Keratinocyte (primary cell): ENCODE results near the gene DHFR. TPM values are rescaled to one million over a fixed set of nuclear protein-coding genes. Genes with fewer than 3 reads are reported as not detected.

Source experiments
- DNase-seq: peaks from one replicate; pipeline ENCODE4 v3.0.0-alpha.2; 2011; ENCODE audit warnings: low read depth, missing footprints, low spot score
- FAIRE-seq: peaks from 2 replicates; lab custom pipeline; 2011; peaks lifted over from hg19 to GRCh38; lab: Jason Lieb, UNC
- H2AFZ ChIP-seq: 2 replicates; pipeline ENCODE4 v1.6.0; 2012; ENCODE audit warnings: low read length, control low read depth, inconsistent platforms; ENCODE audit not compliant: control insufficient read depth
- H3K27ac ChIP-seq: 2 replicates; pipeline ENCODE4 v1.5.1; 2011; ENCODE audit warnings: low read length; ENCODE audit not compliant: control insufficient read depth, insufficient read depth
- H3K27me3 ChIP-seq: 3 replicates; pipeline ENCODE4 v1.6.0; 2011; ENCODE audit warnings: low read length; ENCODE audit not compliant: control insufficient read depth, insufficient read depth; ENCODE audit errors: extremely low read depth
- H3K36me3 ChIP-seq, 2 experiments: 2 replicates in 1 of 2; 3 replicates in 1 of 2; pipeline ENCODE4 v1.5.1; 2011; ENCODE audit warnings: low read length in 2 of 2, mild to moderate bottlenecking in 1 of 2; ENCODE audit not compliant: control insufficient read depth in 2 of 2, insufficient read depth in 2 of 2; ENCODE audit errors: extremely low read depth in 1 of 2
- H3K4me1 ChIP-seq: 3 replicates; pipeline ENCODE4 v1.5.1; 2011; ENCODE audit warnings: low read length; ENCODE audit not compliant: control insufficient read depth, insufficient read depth; ENCODE audit errors: extremely low read depth
- H3K4me2 ChIP-seq: 3 replicates; pipeline ENCODE4 v1.6.0; 2011; ENCODE audit warnings: low read depth, low read length; ENCODE audit not compliant: control insufficient read depth, insufficient read depth; ENCODE audit errors: extremely low read depth
- H3K4me3 ChIP-seq, 3 experiments: fragments of 200-600 bp in 1 of 3; sonication (generic) in 1 of 3; 2 replicates in 2 of 3; 3 replicates in 1 of 3; pipeline ENCODE4 v1.5.1; 2011 to 2016; ENCODE audit warnings: low read length in 3 of 3, mild to moderate bottlenecking in 3 of 3, control low read depth in 2 of 3, inconsistent platforms in 1 of 3, low read depth in 1 of 3, mixed read lengths in 1 of 3, mixed run types in 1 of 3, moderate library complexity in 1 of 3; ENCODE audit not compliant: control insufficient read depth in 2 of 3, insufficient read depth in 2 of 3; ENCODE audit errors: extremely low read depth in 1 of 3
- H3K79me2 ChIP-seq: 2 replicates; pipeline ENCODE4 v1.6.0; 2012; ENCODE audit warnings: low read length; ENCODE audit not compliant: control insufficient read depth, insufficient read depth
- H3K9ac ChIP-seq: 3 replicates; pipeline ENCODE4 v1.6.0; 2011; ENCODE audit warnings: low read length; ENCODE audit not compliant: control insufficient read depth, insufficient read depth; ENCODE audit errors: extremely low read depth
- H3K9me1 ChIP-seq: 3 replicates; pipeline ENCODE4 v1.6.0; 2011; ENCODE audit warnings: low read length; ENCODE audit not compliant: control insufficient read depth, insufficient read depth; ENCODE audit errors: extremely low read depth
- H3K9me3 ChIP-seq: 2 replicates; pipeline ENCODE4 v1.5.1; 2012; ENCODE audit warnings: low read depth, low read length; ENCODE audit not compliant: control insufficient read depth
- H4K20me1 ChIP-seq: 3 replicates; pipeline ENCODE4 v1.6.0; 2011; ENCODE audit warnings: low read length; ENCODE audit not compliant: control insufficient read depth, insufficient read depth; ENCODE audit errors: extremely low read depth
- CTCF ChIP-seq, 3 experiments: IDR thresholded peaks in 1 of 3; conservative IDR thresholded peaks in 1 of 3; optimal IDR thresholded peaks in 1 of 3; 2 replicates in 2 of 3; 3 replicates in 1 of 3; pipeline versions ENCODE3 to v1.5.1; 2011; ENCODE audit warnings: low read length in 3 of 3, mild to moderate bottlenecking in 3 of 3, moderate library complexity in 2 of 3, control low read depth in 1 of 3, inconsistent platforms in 1 of 3; ENCODE audit not compliant: insufficient read depth in 2 of 3; ENCODE audit errors: extremely low read depth in 1 of 3
- EZH2 ChIP-seq: IDR thresholded peaks from one replicate; pipeline ENCODE4 v1.6.1; 2012; ENCODE audit warnings: inconsistent platforms, mild to moderate bottlenecking, low read length, moderate library complexity
- dilution Hi-C: fragments of 300-500 bp; cut with MboI; formaldehyde crosslinking; loops from one replicate; pipeline ENCODE4 v1.7.0; 2020; ENCODE audit warnings: low sequenced_read_pairs; ENCODE audit not compliant: extremely low pct_ligation_motif_present
- polyA plus RNA-seq, 5 experiments: library from polyadenylated mRNA; depleted of rRNA in 3 of 5; stranded (reverse) in 3 of 5; stranded (forward) in 1 of 5; unstranded in 1 of 5; fragments of >200 nt; gene quantifications; 1 replicate in 1 of 5; 2 replicates in 3 of 5; 3 replicates in 1 of 5; pipeline versions ENCODE4 v1.2.1 to v1.2.3, GENCODE V29; 2011 to 2012; ENCODE audit warnings: missing spikeins in 2 of 5, low read depth in 1 of 5, low replicate concordance in 1 of 5

The DHFR gene
- polyA plus RNA-seq, 1 donor (not counting 4 experiments of a cell fraction or from before 2014, with no cell fraction given): 19.7 TPM

GRCh38 chr5:80697100-80697499, 42.3 kb upstream of the DHFR start:
- H3K36me3 ChIP-seq: peaks cover 2 to 3% of the 10 kb centered on the region in 2 experiments
- H3K9ac ChIP-seq: no peak overlapping the region
- no peak overlapping the region for H3K27ac ChIP-seq
- H3K27me3 ChIP-seq: no peaks in the 10 kb centered on the region
- no peaks in the 10 kb centered on the region for H3K79me2 ChIP-seq
- H2AFZ ChIP-seq: no peak overlapping the region
- dilution Hi-C loops: no loop called here
- no peak overlapping the region for H3K4me2 ChIP-seq
- no peak for TF ChIP-seq EZH2
- no peak for TF ChIP-seq CTCF (optimal IDR thresholded peaks at IDR 0.05 in 1 of 3, IDR thresholded peaks at IDR 0.05 in 1 of 3, conservative IDR thresholded peaks at IDR 0.05 in 1 of 3; ENCODE audit: extremely low read depth in 1 of 3, insufficient read depth in 2 of 3, low read length in 3 of 3)
- H3K9me3 ChIP-seq: no peaks in the 10 kb centered on the region
- no peaks in the 10 kb centered on the region for H4K20me1 ChIP-seq
- no peaks in the 10 kb centered on the region for H3K4me1 ChIP-seq
- no peaks in the 10 kb centered on the region for H3K9me1 ChIP-seq
- no peak for DNase-seq
- FAIRE-seq: no peak
- H3K4me3 ChIP-seq: no peak overlapping the region

DNA sequence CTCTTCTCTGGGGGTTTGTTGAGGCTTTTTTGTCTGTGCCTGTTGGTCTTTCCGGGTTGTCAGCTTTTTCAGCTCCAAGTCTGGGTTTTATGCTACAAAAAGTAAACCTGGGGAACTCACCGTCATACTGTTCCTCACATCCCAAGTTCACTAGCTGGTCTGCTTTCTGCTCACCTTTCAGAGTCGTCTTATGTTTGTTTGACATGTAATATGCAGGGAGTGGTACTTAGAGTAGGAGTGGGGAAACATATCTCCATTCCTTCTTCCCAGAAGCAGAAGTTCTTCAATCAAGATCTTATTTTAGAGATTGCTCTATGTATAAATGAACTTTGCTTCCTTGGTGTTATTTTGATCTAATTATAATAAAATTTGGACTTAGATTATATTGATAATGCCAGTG, 41.7 kb upstream of the DHFR start:
- Histone ChIP-seq H3K36me3 (peaks cover 2 to 3% of the 10 kb centered on the region in 2 experiments), H3K4me3 (no peak overlapping the region), H3K27me3 (no peaks in the 10 kb centered on the region), H3K27ac (no peak overlapping the region), H3K9me1 (no peaks in the 10 kb centered on the region), H3K79me2 (no peaks in the 10 kb centered on the region), H3K4me1 (no peaks in the 10 kb centered on the region), H3K9ac (no peak overlapping the region), H3K9me3 (no peaks in the 10 kb centered on the region), H2AFZ (no peak overlapping the region), H3K4me2 (no peak overlapping the region), H4K20me1 (no peaks in the 10 kb centered on the region)
- TF ChIP-seq CTCF (optimal IDR thresholded peaks at IDR 0.05 in 1 of 3, IDR thresholded peaks at IDR 0.05 in 1 of 3, conservative IDR thresholded peaks at IDR 0.05 in 1 of 3; ENCODE audit: extremely low read depth in 1 of 3, insufficient read depth in 2 of 3, low read length in 3 of 3) (no peak), EZH2 (no peak)
- DNase-seq: no peak
- no peak for FAIRE-seq
- dilution Hi-C loops: no loop called here
